CD8-positive, alpha-beta memory T cell (primary cell): Measurements from ENCODE around the gene BAAT. TPM values are rescaled to one million over a fixed set of nuclear protein-coding genes. Genes with fewer than 3 reads are reported as not detected.

ENCODE experiments used
- CTCF ChIA-PET: fragments of 350-600 bp; sonication (Branson Sonifier 250); formaldehyde crosslinking; loops from one replicate; lab custom pipeline; 2021; ENCODE audit warnings: antibody characterized with exemption; lab: Charles Lee
- POLR2A ChIA-PET: fragments of 350-600 bp; sonication (Branson Sonifier 250); formaldehyde crosslinking; loops from one replicate; lab custom pipeline; 2021; ENCODE audit warnings: antibody characterized with exemption; lab: Charles Lee
- DNase-seq, 5 donors: peaks; one replicate each; pipeline versions ENCODE4 v3.0.0 to v3.0.0-alpha.2; 2020 to 2022; ENCODE audit warnings: mixed read lengths in 1 of 5
- H3K27ac ChIP-seq: one replicate; pipeline ENCODE4 v1.7.0; 2013; ENCODE audit warnings: low read depth, mild to moderate bottlenecking, low read length, moderate library complexity
- H3K27me3 ChIP-seq: 2 replicates; pipeline ENCODE4 v1.7.0; 2013; ENCODE audit warnings: low read length, mild to moderate bottlenecking; ENCODE audit not compliant: insufficient read depth, poor library complexity, severe bottlenecking
- H3K36me3 ChIP-seq: 2 replicates; pipeline ENCODE4 v1.7.0; 2013; ENCODE audit warnings: mild to moderate bottlenecking, low read length, moderate library complexity; ENCODE audit not compliant: insufficient read depth
- H3K4me1 ChIP-seq: 2 replicates; pipeline ENCODE4 v1.7.0; 2013; ENCODE audit warnings: mild to moderate bottlenecking, low read length, moderate library complexity; ENCODE audit not compliant: insufficient read depth
- H3K4me3 ChIP-seq: 2 replicates; pipeline ENCODE4 v1.7.0; 2013; ENCODE audit warnings: mild to moderate bottlenecking, low read length
- H3K9me3 ChIP-seq: 2 replicates; pipeline ENCODE4 v1.7.0; 2013; ENCODE audit warnings: mild to moderate bottlenecking, low read length
- H3K27ac Mint-ChIP-seq, 8 donors: one replicate each; pipeline ENCODE4 v1.8.0; 2020 to 2021; ENCODE audit warnings: mixed read lengths in 8 of 8, mild to moderate bottlenecking in 6 of 8, inconsistent platforms in 3 of 8, moderate library complexity in 3 of 8
- H3K27me3 Mint-ChIP-seq, 2 donors: one replicate each; pipeline ENCODE4 v1.8.0; 2020 to 2021; ENCODE audit warnings: mixed read lengths in 2 of 2, mild to moderate bottlenecking in 1 of 2, moderate library complexity in 1 of 2
- H3K36me3 Mint-ChIP-seq, 3 donors: one replicate each; pipeline ENCODE4 v1.8.0; 2020 to 2021; ENCODE audit warnings: mixed read lengths in 3 of 3, inconsistent platforms in 1 of 3, mild to moderate bottlenecking in 1 of 3
- H3K4me1 Mint-ChIP-seq, 3 donors: one replicate each; pipeline ENCODE4 v1.8.0; 2020 to 2021; ENCODE audit warnings: mixed read lengths in 3 of 3, inconsistent platforms in 1 of 3, mild to moderate bottlenecking in 1 of 3
- H3K4me3 Mint-ChIP-seq, 7 donors: one replicate each; pipeline ENCODE4 v1.8.0; 2020 to 2021; ENCODE audit warnings: mixed read lengths in 7 of 7, mild to moderate bottlenecking in 6 of 7, moderate library complexity in 4 of 7, inconsistent platforms in 2 of 7
- H3K9me3 Mint-ChIP-seq, 5 donors: one replicate each; pipeline ENCODE4 v1.8.0; 2020 to 2022; ENCODE audit warnings: mixed read lengths in 5 of 5, mild to moderate bottlenecking in 3 of 5, moderate library complexity in 2 of 5, inconsistent platforms in 1 of 5
- polyA plus RNA-seq: library from polyadenylated mRNA; unstranded; fragments of 300-500 nt; fragmentation: Illumina TruSeq; gene quantifications from one replicate; pipeline ENCODE4 v1.2.3, GENCODE V29; 2021
- total RNA-seq, 2 experiments: library from RNA; stranded (reverse); gene quantifications; one replicate each; pipeline ENCODE4 v1.2.3, GENCODE V29; 2021

Gene BAAT
- total and polyA plus RNA-seq, 3 experiments from 2014 or later: 0.12 TPM; not detected in 2

DNA sequence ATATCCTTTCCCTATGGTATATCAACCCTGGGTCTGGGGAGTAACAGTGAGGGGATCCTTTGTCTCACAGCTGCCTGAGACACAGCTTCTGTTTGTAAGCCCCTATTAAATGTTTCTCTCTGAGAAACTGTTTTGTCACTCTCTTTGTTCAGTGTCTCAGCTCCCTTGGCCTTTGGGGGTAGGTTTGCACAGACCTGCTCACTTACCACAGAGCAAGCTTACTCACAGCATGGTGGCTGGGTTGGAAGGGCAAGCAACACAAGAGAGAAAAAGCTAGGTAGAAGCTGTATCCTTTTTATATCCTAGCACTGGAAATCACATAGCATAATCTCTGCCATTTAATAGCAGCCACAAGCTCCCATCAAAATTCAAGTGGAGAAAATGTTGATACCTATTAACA lies 4.5 kb downstream of the BAAT start:
- DNase-seq: no peak
- no peaks in the 10 kb centered on the region for H3K27me3 ChIP-seq
- CTCF ChIA-PET: no interaction called here
- H3K9me3 Mint-ChIP-seq: peaks cover 6 to 14% (median 8%) of the 10 kb centered on the region in 5 donors
- no peaks in the 10 kb centered on the region for H3K4me1 Mint-ChIP-seq
- no peak overlapping the region for H3K27ac Mint-ChIP-seq
- H3K36me3 ChIP-seq: no peaks in the 10 kb centered on the region
- no peaks in the 10 kb centered on the region for H3K4me1 ChIP-seq
- H3K9me3 ChIP-seq: no peaks in the 10 kb centered on the region
- H3K36me3 Mint-ChIP-seq: peaks cover 2 to 19% (median 4%) of the 10 kb centered on the region in 3 donors
- H3K4me3 Mint-ChIP-seq: no peak overlapping the region
- H3K27ac ChIP-seq: no peak overlapping the region
- peaks cover 7 to 32% of the 10 kb centered on the region in 2 donors for H3K27me3 Mint-ChIP-seq
- no peak overlapping the region for H3K4me3 ChIP-seq
- POLR2A ChIA-PET: no interaction called here

DNA sequence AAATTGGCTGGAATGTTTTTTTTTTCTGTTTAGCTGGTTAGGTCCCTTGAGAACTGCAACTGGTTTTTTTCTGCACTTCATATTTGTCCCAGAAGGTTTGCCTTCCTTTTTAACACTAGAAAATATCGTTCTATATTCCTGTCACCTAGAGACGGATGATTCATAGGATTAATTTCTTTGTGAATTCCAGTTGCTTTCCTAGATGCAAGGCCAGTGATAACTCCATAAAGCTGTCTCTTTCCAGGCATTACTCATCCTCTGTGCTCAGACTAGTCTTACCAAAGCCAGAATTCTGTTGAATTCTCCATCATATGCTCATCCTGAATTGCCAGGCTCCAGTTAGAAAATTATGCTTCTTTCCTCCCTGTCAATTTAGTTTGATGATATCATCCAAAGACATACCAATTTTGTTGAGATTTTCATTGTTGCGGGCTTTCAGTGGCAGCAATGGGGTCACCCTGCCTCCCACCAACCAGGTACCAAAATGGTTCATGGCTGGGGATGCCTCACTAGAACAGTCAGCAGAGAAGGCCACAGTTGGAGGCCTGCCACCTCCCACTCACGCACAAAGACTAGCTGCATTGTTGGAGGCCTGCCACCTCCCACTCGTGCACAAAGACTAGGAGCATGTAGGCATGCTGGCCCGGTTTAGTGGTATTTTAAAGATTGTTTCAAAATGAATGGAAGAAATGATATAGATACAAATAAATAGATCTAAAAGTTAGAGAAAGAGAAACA lies 8.5 kb downstream of the BAAT start:
- Histone ChIP-seq H3K4me1 (no peaks in the 10 kb centered on the region), H3K9me3 (no peaks in the 10 kb centered on the region), H3K4me3 (no peak overlapping the region), H3K36me3 (no peaks in the 10 kb centered on the region), H3K27me3 (no peaks in the 10 kb centered on the region), H3K27ac (no peak overlapping the region)
- ChIA-PET CTCF (no interaction called here), POLR2A (no interaction called here)
- Mint-ChIP-seq H3K27me3 (peaks cover 7 to 50% of the 10 kb centered on the region in 2 donors), H3K36me3 (peaks cover 0 to 11% (median 0%) of the 10 kb centered on the region in 3 donors), H3K4me1 (no peaks in the 10 kb centered on the region), H3K27ac (no peak overlapping the region), H3K4me3 (no peak overlapping the region), H3K9me3 (peaks cover 0 to 10% (median 0%) of the 10 kb centered on the region in 5 donors)
- no peak for DNase-seq

GRCh38 chr9:101375546-101375945 lies 9.3 kb downstream of the BAAT start:
- POLR2A ChIA-PET: no interaction called here
- H3K27me3 Mint-ChIP-seq: peaks cover 7 to 53% of the 10 kb centered on the region in 2 donors
- Histone ChIP-seq H3K9me3 (no peaks in the 10 kb centered on the region), H3K4me3 (no peak overlapping the region), H3K36me3 (no peaks in the 10 kb centered on the region), H3K27me3 (no peaks in the 10 kb centered on the region), H3K4me1 (no peaks in the 10 kb centered on the region), H3K27ac (no peak overlapping the region)
- DNase-seq: no peak
- peaks cover 0 to 10% (median 0%) of the 10 kb centered on the region in 5 donors for H3K9me3 Mint-ChIP-seq
- no peak overlapping the region for H3K4me3 Mint-ChIP-seq
- peaks cover 0 to 11% (median 0%) of the 10 kb centered on the region in 3 donors for H3K36me3 Mint-ChIP-seq
- H3K4me1 Mint-ChIP-seq: no peaks in the 10 kb centered on the region
- CTCF ChIA-PET: no interaction called here
- no peak overlapping the region for H3K27ac Mint-ChIP-seq

GRCh38 chr9:101372327-101373118 lies 12.3 kb downstream of the BAAT start:
- POLR2A ChIA-PET: no interaction called here
- no peak overlapping the region for H3K4me3 ChIP-seq
- Mint-ChIP-seq H3K27me3 (peaks cover 6 to 46% of the 10 kb centered on the region in 2 donors), H3K4me3 (no peak overlapping the region), H3K4me1 (no peaks in the 10 kb centered on the region), H3K27ac (no peak overlapping the region), H3K9me3 (peaks cover 0 to 10% (median 0%) of the 10 kb centered on the region in 5 donors), H3K36me3 (peaks cover 0 to 11% (median 0%) of the 10 kb centered on the region in 3 donors)
- H3K36me3 ChIP-seq: no peaks in the 10 kb centered on the region
- H3K9me3 ChIP-seq: no peaks in the 10 kb centered on the region
- CTCF ChIA-PET: no interaction called here
- H3K27ac ChIP-seq: no peak overlapping the region
- H3K4me1 ChIP-seq: no peaks in the 10 kb centered on the region
- no peak for DNase-seq
- H3K27me3 ChIP-seq: no peaks in the 10 kb centered on the region

GRCh38 chr9:101371813-101372212 lies 13.0 kb downstream of the BAAT start:
- Histone ChIP-seq H3K9me3 (no peaks in the 10 kb centered on the region), H3K4me1 (no peaks in the 10 kb centered on the region), H3K4me3 (no peak overlapping the region), H3K27ac (no peak overlapping the region), H3K27me3 (no peaks in the 10 kb centered on the region), H3K36me3 (no peaks in the 10 kb centered on the region)
- Mint-ChIP-seq H3K4me3 (no peak overlapping the region), H3K27me3 (peaks cover 1 to 45% of the 10 kb centered on the region in 2 donors), H3K4me1 (no peaks in the 10 kb centered on the region), H3K9me3 (peaks cover 0 to 10% (median 0%) of the 10 kb centered on the region in 5 donors), H3K27ac (no peak overlapping the region), H3K36me3 (peaks cover 0 to 10% (median 0%) of the 10 kb centered on the region in 3 donors)
- DNase-seq: no peak
- ChIA-PET POLR2A (no interaction called here), CTCF (no interaction called here)

GRCh38 chr9:101369884-101370531 lies 14.8 kb downstream of the BAAT start:
- Mint-ChIP-seq H3K36me3 (no peaks in the 10 kb centered on the region), H3K9me3 (peaks cover 0 to 2% (median 0%) of the 10 kb centered on the region in 5 donors), H3K4me1 (no peaks in the 10 kb centered on the region), H3K27me3 (peaks cover 0 to 37% of the 10 kb centered on the region in 2 donors), H3K27ac (no peak overlapping the region), H3K4me3 (no peak overlapping the region)
- H3K4me3 ChIP-seq: no peak overlapping the region
- no peak for DNase-seq
- no peaks in the 10 kb centered on the region for H3K36me3 ChIP-seq
- H3K9me3 ChIP-seq: no peaks in the 10 kb centered on the region
- CTCF ChIA-PET: no interaction called here
- no peak overlapping the region for H3K27ac ChIP-seq
- no peaks in the 10 kb centered on the region for H3K27me3 ChIP-seq
- no peaks in the 10 kb centered on the region for H3K4me1 ChIP-seq
- POLR2A ChIA-PET: no interaction called here

- POLR2A ChIA-PET: no interaction called here
- no peaks in the 10 kb centered on the region for H3K4me1 ChIP-seq
Measured at GRCh38 chr9:101369286-101369685, 15.5 kb downstream of the BAAT start.

GRCh38 chr9:101367323-101367722 lies 17.5 kb downstream of the BAAT start:
- Mint-ChIP-seq H3K4me3 (no peak overlapping the region), H3K27ac (no peak overlapping the region), H3K4me1 (no peaks in the 10 kb centered on the region), H3K9me3 (peaks cover 0 to 2% (median 0%) of the 10 kb centered on the region in 5 donors), H3K36me3 (no peaks in the 10 kb centered on the region), H3K27me3 (peaks cover 0 to 34% of the 10 kb centered on the region in 2 donors)
- Histone ChIP-seq H3K36me3 (no peaks in the 10 kb centered on the region), H3K27me3 (no peaks in the 10 kb centered on the region), H3K4me3 (no peak overlapping the region), H3K27ac (no peak overlapping the region), H3K9me3 (no peaks in the 10 kb centered on the region), H3K4me1 (no peaks in the 10 kb centered on the region)
- no peak for DNase-seq
- POLR2A ChIA-PET: no interaction called here
- CTCF ChIA-PET: no interaction called here

More at GRCh38 chr9:101369286-101369685, 15.5 kb downstream of the BAAT start:
- no peak overlapping the region for H3K4me3 ChIP-seq
- H3K9me3 ChIP-seq: no peaks in the 10 kb centered on the region
- no peaks in the 10 kb centered on the region for H3K27me3 ChIP-seq
- Mint-ChIP-seq H3K4me3 (no peak overlapping the region), H3K36me3 (no peaks in the 10 kb centered on the region), H3K9me3 (peaks cover 0 to 2% (median 0%) of the 10 kb centered on the region in 5 donors), H3K27ac (peak overlapping the region in 1 of 8 donors; percentile 69), H3K27me3 (peaks cover 0 to 29% of the 10 kb centered on the region in 2 donors), H3K4me1 (no peaks in the 10 kb centered on the region)
- CTCF ChIA-PET: no interaction called here
- no peaks in the 10 kb centered on the region for H3K36me3 ChIP-seq
- DNase-seq: no peak
- H3K27ac ChIP-seq: no peak overlapping the region
